Right lobe of liver (tissue), 6 donors: ENCODE results near the gene KRTCAP2. TPM values are rescaled to one million over a fixed set of nuclear protein-coding genes. Genes with fewer than 3 reads are reported as not detected.

Experiments
- ATAC-seq, 4 donors: fragments of 200-7000 bp; cut with Tn5 transposase; one replicate each; pipeline ENCODE4 v1.9.1; 2020; ENCODE audit warnings: mild to moderate bottlenecking in 4 of 4, moderate library complexity in 4 of 4
- DNase-seq, 3 donors: peaks; one replicate each; pipeline ENCODE4 v3.0.0-alpha.2; 2020
- H3K27ac ChIP-seq, 3 donors: fragments of 200-600 bp; one replicate each; pipeline ENCODE4 v1.8.0; 2022
- H3K27me3 ChIP-seq, 2 donors: fragments of 200-600 bp; one replicate each; pipeline ENCODE4 v1.8.0; 2022
- H3K36me3 ChIP-seq, 4 donors: fragments of 200-600 bp; sonication (generic) in 1 of 4; one replicate each; pipeline versions ENCODE4 v1.5.1 to v1.8.0; 2017 to 2022; ENCODE audit warnings: control low read depth in 1 of 4
- H3K4me1 ChIP-seq, 4 donors: fragments of 200-600 bp; sonication (generic) in 1 of 4; one replicate each; pipeline versions ENCODE4 v1.5.1 to v1.8.0; 2017 to 2022; ENCODE audit warnings: control low read depth in 1 of 4
- H3K4me3 ChIP-seq, 3 donors: fragments of 200-600 bp; one replicate each; pipeline ENCODE4 v1.8.0; 2022
- H3K9me3 ChIP-seq, 4 donors: fragments of 200-600 bp; sonication (generic) in 1 of 4; one replicate each; pipeline versions ENCODE4 v1.5.1 to v1.8.0; 2017 to 2022; ENCODE audit warnings: control low read depth in 1 of 4
- CTCF ChIP-seq, 4 donors: fragments of 200-600 bp in 3 of 4; fragments of 450-650 bp in 1 of 4; IDR thresholded peaks; one replicate each; pipeline versions ENCODE4 v1.5.1 to v1.8.0; 2016 to 2022; ENCODE audit warnings: antibody characterized with exemption in 4 of 4, mild to moderate bottlenecking in 2 of 4
- POLR2A ChIP-seq: fragments of 450-650 bp; IDR thresholded peaks from one replicate; pipeline ENCODE4 v1.6.1; 2017; ENCODE audit warnings: antibody characterized with exemption, mild to moderate bottlenecking
- whole genome bisulfite sequencing: methylation state at CpG from one replicate; pipeline ENCODE4 v1.1.6; 2018; ENCODE audit warnings: low coverage, low lambda C conversion rate; ENCODE audit not compliant: insufficient coverage; ENCODE audit errors: missing lambda C conversion rate; 5-methylcytosine and 5-hydroxymethylcytosine counted together
- intact Hi-C, 2 donors: fragments of 100-400 bp; cut with DNase I; formaldehyde crosslinking; loops; one replicate each; pipeline versions ENCODE4 v1.11.2 to v1.14.1; 2022
- total RNA-seq, 6 experiments: library from RNA; depleted of rRNA in 2 of 6; stranded (reverse); fragments of >200 nt in 2 of 6; fragmentation: NEBNext Ultra II Directional in 3 of 6; extraction: Animal tissue kit (Norgen Biotek cat#: 25700) in 3 of 6; gene quantifications; one replicate each; pipeline versions ENCODE4 v1.1.0 to v1.2.4, GENCODE V29; 2016 to 2023
- donor health status: DM: no; HTN: yes; CAD: no.
- donor health status: DM: no; HTN: no; CAD: no.
- donor health status: DM: no; HTN: no; CAD: no.
- donor health status: DM: no; HTN: yes; CAD: no.
- donor health status: DM: no; HTN: yes; CAD: no.

The KRTCAP2 gene
- total RNA-seq, 6 experiments from 2014 or later = 85.5 to 145 (median 99.9) TPM

DNA sequence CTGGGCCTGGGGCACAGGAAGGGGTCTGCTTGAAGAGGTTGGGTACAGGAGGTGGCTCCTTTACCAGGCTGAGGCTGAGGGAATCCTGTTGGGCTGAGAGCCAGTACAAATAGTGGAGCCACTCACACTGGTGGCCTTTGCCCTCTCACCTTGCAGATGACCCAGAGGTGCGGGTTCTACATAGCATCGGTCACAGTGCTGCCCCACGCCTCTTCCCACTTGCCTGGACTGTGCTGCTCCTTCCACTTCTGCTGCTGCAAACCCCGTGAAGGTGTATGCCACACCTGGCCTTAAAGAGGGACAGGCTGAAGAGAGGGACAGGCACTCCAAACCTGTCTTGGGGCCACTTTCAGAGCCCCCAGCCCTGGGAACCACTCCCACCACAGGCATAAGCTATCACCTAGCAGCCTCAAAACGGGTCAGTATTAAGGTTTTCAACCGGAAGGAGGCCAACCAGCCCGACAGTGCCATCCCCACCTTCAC lies 39.3 kb downstream of the KRTCAP2 start:
- peaks cover 0 to 45% (median 20%) of the 10 kb centered on the region in 4 donors for H3K4me1 ChIP-seq
- ATAC-seq (peak; percentile 12 to 46 (median 35)), DNase-seq (peak; percentile 67 to 87 (median 78))
- 35% methylated on average over 3 of the region's 7 CpGs for WGBS
- peak overlapping the region in 2 of 3 donors; percentile 84 to 96 for H3K4me3 ChIP-seq
- TF ChIP-seq CTCF (IDR thresholded peaks at IDR 0.05) (no peak), POLR2A (no peak)
- intact Hi-C loops = no loop called here
- peaks cover 0 to 52% (median 30%) of the 10 kb centered on the region in 4 donors for H3K36me3 ChIP-seq
- H3K9me3 ChIP-seq = no peaks in the 10 kb centered on the region
- peak overlapping the region; percentile 97 to 100 (median 99) for H3K27ac ChIP-seq
- no peaks in the 10 kb centered on the region for H3K27me3 ChIP-seq

- Histone ChIP-seq H3K36me3 (peaks cover 0 to 54% (median 31%) of the 10 kb centered on the region in 4 donors), H3K27ac (peak overlapping the region; percentile 97 to 100 (median 99)), H3K4me1 (peaks cover 0 to 41% (median 15%) of the 10 kb centered on the region in 4 donors), H3K27me3 (no peaks in the 10 kb centered on the region), H3K4me3 (peak overlapping the region; percentile 84 to 96 (median 95)), H3K9me3 (no peaks in the 10 kb centered on the region)
- TF ChIP-seq CTCF (IDR thresholded peaks at IDR 0.05) (no peak), POLR2A (no peak)
- 20% methylated on average over 2 of the region's 2 CpGs for WGBS
- ATAC-seq (no peak), DNase-seq (peak in 1 of 3 donors; percentile 38)
- intact Hi-C loops = no loop called here
Observed at GRCh38 chr1:155131856-155132255, 41.2 kb downstream of the KRTCAP2 start.

- intact Hi-C loops = no loop called here
Observed at GRCh38 chr1:155131285-155131684, 41.8 kb downstream of the KRTCAP2 start.

DNA sequence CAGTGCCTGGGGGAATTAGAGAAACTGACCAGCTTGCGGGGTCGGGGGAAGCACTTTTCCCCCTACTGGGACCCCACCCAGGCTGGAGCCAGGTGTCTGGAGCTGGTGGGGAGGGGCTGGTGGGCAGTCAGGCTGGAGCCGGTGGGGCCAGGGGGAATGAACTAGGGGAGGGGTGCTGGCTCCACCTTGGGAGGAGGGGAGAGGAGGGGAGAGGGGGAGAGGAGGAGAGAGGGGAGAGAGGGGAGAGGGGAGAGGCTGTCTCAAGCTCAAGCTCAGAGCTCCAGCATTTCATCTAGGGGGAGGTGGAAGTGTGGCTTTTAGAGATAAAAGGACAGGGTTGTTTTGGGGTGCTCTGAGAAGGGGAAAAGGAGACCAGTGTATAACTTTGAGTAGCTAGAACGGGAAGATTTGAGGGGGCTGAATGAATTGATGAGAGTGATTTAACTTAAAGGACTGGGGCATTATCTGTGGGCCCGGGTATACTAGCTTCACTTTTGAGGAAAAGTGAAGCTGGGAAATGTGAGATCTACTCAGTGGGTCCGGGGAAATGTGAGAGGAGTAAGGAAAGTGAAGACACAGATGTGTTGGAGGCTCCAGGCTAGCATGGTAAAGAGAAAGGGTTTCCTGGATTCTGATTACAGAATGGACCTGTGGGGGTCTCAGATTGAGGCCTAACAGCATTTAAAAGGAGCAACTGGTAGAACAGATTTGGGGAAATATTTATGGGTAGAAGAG lies 42.7 kb downstream of the KRTCAP2 start:
- peak overlapping the region; percentile 97 to 100 (median 99) for H3K27ac ChIP-seq
- 14% methylated on average over 6 of the region's 6 CpGs for WGBS
- TF ChIP-seq POLR2A (no peak), CTCF (IDR thresholded peaks at IDR 0.05) (no peak)
- peak overlapping the region; percentile 84 to 96 (median 95) for H3K4me3 ChIP-seq
- peaks cover 0 to 45% (median 15%) of the 10 kb centered on the region in 4 donors for H3K4me1 ChIP-seq
- intact Hi-C loops = no loop called here
- ATAC-seq (no peak), DNase-seq (no peak)
- no peaks in the 10 kb centered on the region for H3K9me3 ChIP-seq
- H3K36me3 ChIP-seq = peaks cover 0 to 54% (median 31%) of the 10 kb centered on the region in 4 donors
- H3K27me3 ChIP-seq = no peaks in the 10 kb centered on the region

More at GRCh38 chr1:155131285-155131684, 41.8 kb downstream of the KRTCAP2 start:
- no peak for TF ChIP-seq POLR2A
- no peak for TF ChIP-seq CTCF (IDR thresholded peaks at IDR 0.05)
- Histone ChIP-seq H3K27me3 (no peaks in the 10 kb centered on the region), H3K4me3 (peak overlapping the region; percentile 84 to 96 (median 95)), H3K9me3 (no peaks in the 10 kb centered on the region), H3K27ac (peak overlapping the region; percentile 97 to 100 (median 99)), H3K4me1 (peaks cover 0 to 41% (median 15%) of the 10 kb centered on the region in 4 donors), H3K36me3 (peaks cover 0 to 54% (median 31%) of the 10 kb centered on the region in 4 donors)
- no peak for ATAC-seq
- DNase-seq = peak; percentile 58 to 84 (median 81)
- WGBS = 0% methylated on average over 2 of the region's 8 CpGs
